Right kidney (tissue), 1 donor: ENCODE data around the gene CABP1.

Source experiments
- DNase-seq: peaks from one replicate; pipeline ENCODE4 v3.0.0-alpha.2; 2016

Gene CABP1

DNA sequence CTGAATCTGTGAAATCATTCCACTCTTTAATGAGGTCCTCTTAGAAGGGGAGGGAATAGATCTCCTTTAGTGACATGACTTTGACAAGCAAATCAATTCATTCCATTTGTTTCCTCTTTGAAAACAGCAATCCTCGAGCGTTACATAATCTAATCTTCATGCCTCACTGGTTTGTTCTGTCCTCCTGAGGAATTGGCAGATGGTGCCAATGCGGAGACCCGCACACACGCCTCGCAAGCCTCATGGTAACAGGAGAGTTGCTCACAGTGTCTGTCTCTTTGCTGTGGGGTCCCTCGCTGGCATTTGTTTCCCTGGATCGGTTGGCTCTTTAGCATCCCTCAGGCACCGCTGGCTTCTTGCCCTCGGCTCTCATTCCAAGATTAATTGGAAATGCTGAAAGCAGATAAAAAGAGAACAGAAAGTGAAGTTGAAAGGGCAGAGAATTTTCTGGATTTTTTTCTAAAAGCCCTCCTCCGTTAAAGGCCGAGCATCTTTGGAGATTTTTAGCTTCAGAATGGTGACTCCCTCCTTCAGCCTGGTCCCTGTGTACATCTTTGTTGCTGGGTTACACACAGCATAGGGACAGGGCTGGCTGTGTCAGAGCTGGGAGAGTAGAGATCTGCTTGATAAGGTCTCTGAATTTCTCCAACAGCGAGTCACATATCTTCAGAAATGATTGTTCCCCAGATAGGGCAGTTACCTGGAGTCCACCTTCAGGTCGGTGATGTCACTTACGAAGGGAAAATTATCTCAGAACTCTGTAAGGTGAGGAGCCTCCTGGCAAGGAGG lies 10.1 kb upstream of the CABP1 start:
- no peak for DNase-seq

DNA sequence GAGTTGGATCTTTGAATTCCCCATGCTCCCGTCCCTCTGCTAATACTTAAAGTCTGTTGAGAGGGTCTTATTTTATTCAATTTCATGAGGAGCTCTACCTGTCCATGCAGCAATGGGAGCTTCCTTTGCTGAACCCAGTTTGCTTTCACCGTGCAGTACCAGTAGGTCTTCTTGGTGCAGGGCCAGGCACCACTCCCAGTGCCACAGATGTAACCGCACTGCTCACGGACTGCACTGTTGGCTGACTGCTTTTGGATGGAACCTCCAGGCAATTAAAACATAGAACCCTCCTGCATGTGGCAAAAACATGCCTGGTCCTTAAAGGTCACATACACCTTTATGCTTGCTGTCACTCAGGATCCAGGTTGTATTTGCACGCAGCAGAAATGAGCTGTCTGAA lies 9.3 kb upstream of the CABP1 start:
- DNase-seq = no peak

DNA sequence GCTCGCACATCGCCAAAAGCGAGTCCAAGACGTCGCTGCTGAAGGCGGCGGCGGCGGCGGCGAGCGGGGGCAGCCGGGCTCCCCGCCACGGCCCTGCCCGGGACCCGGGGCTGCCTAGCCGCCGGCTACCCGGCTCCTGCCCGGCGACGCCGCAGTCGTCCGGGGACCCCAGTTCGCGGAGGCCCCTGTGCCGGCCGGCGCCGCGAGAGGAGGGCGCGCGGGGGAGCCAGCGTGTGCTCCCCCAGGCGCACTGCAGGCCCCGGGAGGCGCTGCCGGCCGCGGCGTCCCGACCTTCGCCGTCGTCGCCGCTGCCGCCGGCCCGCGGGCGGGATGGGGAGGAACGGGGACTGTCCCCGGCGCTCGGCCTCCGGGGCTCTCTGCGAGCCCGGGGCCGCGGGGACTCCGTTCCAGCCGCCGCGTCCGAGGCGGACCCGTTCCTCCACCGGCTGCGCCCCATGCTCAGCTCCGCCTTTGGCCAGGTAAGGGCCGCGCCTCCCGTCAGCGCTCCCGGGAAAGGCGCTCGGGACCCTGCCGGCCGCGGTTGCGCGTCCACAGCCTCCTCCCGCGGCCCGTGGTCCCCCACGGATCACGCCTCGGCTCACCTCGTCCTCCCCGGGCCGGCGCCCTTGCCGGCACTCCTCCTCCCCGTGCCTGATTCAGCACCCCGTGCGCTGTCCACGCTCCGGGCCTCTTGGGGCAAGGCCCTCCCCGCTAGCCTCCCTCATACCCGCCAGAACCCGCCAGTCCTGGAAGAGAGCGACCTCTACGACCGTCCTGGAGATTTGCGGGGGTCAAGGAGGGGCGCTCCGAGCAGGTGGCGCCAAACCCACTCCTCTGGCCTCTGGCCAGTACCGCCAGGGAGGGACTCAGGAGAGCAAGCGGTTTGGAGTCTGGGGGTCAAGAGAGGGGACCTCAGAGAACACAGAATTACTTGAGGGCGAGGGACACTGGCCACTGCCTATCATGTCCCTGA lies 721 bp downstream of the CABP1 start:
- DNase-seq = peak; percentile 82

DNA sequence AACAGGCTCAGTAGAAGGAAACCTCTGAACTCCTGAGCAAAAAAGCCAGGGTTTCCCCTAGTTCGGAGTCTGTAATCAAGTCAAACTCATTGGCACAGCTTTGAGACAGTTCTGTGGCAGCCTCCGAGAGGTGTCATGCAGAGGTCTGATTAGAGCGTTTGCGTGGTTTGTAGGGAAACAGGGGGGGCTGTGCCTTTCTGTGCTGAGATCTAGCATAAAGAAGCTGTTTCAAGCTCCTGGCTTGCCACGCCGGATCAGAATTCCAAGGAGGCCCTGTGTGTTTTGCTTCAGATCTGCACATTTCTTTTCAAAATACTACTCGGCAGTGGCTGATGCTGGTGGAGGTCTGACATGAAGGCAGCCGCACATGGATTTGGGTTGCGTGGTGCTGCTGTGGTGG lies 1.7 kb downstream of the CABP1 start:
- no peak for DNase-seq

DNA sequence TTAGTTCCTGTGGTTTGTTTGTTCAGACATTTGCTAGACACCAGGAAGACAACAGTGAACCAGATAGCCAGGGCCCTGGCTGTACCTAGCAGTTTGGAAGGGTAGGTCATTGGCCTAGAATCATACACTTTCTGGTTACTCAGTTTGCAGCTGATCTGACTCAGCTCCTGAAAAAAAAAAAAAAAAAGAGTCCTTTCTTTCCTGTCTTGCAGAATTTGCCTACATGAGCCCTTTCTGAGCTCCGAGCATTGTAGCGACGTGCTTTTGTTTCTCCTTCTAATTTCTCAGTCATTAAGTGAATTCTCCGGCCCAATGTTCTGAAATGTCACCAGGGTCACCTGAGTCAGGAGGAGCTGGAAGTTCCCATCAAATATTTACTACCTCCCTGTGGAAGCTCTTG lies 2.4 kb downstream of the CABP1 start:
- no peak for DNase-seq

DNA sequence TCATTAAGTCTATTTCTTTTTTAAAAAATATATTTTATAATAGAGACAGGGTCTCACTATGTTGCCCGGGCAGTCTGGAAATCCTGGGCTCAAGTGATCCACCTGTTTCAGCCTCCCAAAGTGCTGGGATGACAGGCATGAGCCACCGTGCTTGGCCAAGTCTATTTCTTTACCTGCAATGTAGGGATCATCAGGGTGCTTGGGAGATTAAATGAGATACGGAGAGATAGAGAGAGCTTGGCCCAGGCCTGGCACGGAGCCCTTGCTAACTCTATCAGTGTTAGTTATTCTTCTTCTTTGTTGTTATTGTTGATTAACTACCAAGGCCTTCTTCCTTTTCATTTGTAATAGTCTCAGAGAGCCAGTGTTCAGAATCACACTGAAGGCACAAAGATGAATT lies 3.1 kb downstream of the CABP1 start:
- no peak for DNase-seq

DNA sequence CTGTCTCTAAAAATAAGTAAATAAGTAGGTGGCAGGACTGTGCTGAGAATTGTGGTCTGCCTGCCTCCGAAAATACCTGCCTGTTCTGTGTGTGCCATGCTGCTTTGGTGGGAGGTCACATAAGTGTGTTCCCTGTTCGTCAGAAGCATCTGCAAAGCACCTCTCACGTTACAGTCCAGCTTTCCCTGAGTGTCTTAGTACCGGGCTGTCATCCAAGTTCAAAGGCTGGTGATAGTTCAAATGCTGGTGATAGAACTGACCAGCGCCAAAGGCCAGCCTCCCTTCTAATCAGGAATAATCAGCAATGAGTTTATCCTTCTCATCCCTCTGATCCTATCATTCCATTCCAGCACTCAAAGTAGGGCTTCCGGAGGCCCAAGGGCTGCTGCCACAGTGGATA lies 5.6 kb downstream of the CABP1 start:
- DNase-seq = no peak

DNA sequence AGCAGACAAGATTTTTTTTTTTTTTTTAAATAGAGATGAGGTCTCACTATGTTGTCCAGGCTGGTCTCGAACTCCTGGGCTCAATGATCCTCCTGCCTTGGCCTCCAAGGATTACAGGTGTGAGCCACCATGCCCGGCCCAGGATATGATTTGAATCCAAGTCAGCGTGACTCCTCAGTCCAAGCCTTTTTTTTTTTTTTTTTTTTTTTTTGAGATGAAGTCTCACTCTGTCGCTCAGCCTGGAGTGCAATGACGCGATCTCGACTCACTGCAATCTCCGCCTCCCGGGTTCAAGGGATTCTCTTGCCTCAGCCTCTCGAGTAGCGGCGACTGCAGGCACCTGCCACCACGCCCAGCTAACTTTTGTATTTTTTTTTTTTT lies 6.9 kb downstream of the CABP1 start:
- no peak for DNase-seq

DNA sequence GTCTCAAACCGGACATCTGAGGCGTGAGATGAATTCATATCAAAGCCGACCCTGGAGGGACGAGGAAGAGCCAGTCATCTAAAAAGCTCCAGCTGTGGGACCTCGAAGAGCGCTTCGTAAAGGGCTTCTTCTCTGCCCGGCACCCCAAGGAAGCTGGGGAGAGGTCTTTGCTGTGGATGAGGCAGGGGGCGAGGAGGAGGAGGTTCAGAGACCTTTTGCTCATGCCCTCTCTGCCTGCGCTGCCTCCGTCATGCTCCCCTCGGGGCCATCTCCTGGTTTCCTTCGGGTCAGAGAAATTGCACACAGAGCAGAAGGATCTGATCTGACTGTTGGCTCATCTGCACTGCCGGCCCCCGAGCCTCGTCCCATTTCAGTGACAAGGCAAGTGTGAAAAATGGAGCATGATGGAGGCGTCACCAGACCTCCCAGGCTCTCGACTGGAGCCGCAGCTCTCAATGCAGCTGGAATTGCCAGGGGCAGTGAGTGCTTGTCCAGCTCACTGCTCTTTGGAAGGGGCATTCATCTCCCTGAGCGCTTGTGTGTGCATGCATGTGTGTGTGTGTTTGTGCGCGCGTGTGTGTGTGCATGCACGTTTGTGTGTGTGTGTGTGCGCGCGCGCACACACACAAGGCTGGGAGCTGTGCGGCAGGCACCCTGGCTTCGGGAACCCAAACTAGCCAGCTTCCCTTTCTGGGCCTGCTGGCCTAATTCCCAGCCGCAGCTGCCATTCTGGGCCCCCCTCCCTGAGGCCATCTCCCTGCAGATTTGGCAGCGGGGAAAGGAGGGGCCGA lies 9.2 kb downstream of the CABP1 start:
- DNase-seq = peak; percentile 27

DNA sequence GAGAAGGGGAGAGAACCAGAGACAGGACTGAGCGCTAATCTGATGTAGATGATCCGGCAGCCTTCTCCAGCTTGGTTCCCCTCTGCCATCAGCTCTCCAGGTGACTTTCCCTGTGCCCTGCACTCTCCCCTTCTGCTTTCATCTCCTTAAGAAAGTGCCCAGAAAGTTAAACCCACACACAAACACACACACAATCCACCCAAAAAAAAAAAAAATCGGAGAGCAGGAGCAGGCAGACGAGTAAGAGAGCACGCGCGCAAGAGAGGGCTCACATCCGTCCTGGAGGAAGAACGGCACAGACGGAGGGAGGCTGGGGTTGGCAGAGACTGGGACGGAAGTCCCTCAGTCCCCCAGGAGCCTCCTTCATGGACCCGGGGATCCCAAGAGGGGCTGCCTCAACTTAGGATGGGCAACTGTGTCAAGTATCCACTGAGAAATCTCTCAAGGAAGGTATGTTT lies 9.8 kb downstream of the CABP1 start:
- no peak for DNase-seq

DNA sequence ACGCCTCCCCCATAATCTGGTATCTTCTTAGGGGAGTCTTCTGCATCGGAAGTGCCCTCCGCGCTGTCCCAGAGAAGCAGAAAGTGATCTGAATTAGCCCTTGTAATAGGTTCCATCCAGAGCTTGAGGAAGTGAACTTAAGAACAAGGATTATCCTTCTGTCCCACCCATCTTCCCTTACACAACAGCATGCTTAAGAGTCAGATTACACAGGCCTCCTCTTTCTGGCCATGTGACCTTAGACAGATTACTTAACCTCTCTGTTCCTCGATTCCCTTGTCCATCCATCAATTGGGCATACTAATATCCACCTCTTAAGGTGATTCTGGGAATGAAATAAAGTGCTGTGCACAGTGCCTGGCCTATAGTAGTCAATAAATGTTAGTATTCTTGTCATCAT lies 11.4 kb downstream of the CABP1 start:
- no peak for DNase-seq

DNA sequence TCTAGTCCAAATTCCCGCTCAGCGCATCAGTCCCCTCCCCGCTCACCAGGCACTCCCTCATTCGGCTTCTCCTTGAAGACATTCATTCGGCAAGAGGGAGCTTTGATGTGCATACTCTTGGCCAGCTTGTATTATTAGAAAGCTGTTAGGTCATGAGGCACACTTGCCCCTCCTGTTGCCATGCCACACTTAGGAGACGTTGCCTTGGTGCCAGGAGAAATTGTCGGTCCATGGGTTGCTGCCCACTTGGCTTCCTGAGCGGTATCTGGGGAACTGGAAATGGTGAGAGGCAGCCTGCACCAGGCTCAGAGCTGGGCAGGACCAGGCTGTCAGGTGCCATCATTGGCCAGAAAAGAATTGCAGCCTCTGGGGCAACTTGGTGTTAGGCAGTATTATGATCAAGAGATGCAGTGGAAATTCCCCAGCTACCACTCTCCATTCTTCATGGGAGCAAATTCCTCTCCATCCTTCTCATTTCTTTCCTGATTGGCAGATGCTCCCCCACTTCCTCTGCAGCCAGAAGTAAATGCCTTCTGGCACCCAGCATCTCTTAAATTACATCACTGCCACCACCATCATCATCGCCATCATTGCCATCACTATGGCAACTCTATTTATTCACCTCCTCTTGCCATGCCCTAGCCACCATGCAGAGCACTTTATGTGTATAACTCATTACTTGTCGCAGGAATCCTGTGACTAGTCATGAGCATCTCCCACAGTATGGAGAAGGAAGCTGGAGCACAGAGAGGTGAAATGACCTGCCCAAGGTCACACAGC lies 12.4 kb downstream of the CABP1 start:
- DNase-seq = no peak

DNA sequence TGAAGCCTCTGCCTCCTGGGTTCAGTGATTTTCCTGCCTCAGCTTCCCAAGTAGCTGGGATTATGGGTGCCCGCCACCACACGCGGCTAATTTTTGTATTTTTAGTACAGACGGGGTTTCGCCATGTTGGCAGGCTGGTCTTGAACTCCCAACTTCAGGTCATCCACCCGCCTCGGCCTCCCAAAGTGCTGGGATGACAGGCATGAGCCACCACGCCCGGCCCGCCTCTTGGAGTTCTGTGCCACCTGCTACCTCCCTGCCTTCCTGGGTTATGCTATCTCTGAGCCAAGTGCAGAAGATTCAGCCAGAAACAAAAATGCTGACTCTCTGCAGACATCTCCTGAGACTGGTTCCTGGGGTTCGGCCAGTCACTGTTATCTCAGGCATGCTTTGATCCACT lies 13.2 kb downstream of the CABP1 start:
- no peak for DNase-seq

DNA sequence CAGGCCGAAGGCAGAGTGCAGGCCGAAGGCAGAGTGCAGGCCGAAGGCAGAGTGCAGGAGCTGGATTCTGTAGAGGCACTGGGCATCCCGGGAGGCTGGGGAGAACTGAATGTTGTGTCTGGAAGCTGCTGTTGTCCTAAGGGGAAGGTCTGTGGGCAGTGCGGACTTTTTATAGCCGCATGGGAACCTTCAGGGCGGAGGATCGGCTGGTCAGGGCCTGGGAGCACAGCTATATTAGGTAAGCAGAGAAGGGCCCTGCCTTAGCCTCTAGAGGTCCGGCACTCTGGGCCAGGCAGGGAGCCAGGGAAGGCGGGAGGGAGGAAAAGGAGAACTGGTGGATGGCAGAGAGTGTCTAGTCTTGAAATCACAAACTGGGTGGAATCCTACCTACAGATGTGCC lies 14.2 kb downstream of the CABP1 start:
- no peak for DNase-seq

DNA sequence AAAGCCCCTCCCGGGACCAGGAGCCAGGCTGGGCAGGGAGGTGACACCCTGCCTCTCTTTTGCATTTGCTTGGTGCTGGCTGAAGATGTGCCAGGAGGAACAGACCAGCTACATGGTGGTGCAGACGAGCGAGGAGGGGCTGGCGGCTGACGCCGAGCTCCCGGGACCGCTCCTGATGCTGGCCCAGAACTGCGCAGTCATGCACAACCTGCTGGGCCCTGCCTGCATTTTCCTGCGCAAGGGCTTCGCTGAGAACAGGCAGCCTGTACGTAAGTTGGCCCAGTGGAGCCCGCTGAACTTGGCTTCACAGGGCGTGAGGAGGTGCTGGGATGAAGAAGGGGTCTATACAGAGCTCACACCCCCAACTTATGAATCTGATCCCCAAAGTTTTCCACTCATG lies 15.6 kb downstream of the CABP1 start:
- no peak for DNase-seq

DNA sequence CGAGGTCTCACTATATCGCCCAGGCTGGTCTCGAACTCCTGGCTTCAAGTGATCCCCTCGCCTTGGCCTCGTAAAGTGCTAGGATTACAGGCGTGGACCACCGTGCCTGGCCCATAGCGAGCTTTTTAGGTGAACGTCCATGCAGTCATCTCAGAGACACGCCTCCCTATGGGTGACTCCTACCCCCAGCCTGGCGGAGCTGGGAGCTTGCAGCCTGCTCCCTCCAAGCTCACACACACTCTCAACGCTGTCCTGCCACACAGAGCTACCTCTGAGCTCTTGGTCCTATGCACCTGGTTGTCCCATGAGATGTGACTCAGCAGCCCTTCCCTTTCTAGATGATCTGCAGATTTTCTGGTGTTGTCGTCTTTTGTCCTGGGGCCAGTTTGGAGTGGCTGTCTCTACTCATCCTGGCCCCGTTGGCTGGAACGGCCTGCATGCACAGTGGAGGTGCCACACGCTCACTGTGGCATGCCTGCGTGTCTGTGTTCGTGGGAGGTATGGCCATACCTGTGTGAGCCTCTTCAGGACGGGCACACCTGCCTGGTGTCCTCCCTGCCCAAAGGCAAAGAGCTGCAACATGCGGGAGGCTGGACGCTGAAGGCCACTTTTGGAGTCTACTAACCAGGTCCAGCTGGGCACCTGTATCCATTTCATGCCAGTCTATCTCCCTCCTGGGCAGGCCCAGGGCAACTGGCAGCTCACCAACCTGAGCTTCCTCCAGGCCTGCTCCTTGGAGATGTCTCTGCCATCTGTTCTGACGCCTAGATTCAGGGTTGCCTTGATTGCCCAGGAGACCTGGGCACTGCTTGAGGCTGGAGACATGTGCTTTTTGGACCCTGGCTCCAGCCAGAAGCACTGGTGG lies 18.1 kb downstream of the CABP1 start:
- no peak for DNase-seq

DNA sequence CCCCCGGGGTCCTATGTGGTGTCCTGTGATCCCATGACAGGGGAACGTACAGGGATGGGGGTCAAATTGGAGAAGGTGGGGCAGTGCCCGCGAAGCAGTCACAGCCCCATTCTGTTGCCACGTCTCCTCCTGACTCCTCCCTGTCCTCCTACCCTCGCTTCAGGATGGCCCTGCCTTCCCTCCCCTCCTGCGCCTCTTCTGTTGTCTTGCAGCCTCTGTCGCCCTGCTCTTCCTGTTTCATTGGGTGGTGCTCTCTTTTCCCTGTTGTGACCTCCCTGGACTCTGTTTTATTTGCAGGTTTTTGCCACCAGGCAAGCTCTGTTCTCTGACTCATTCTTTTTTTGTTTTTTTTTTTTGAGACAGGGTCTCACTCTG lies 18.7 kb downstream of the CABP1 start:
- no peak for DNase-seq

DNA sequence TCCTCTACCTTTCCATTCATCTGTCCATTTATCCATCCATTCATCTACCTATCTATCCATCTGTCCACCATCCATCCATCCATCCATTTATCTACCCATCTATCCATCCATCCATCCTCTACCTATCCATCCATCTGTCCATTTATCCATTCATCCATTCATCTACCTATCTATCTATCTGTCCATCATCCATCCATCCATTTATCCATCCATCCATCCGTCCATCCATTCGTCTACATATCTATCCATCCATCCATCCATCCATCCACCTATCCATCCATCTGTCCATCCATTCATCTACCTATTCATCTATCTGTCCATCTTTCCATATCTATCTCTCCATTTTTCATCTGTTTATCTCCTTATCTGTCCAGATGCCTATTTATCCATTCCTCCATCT lies 21.0 kb downstream of the CABP1 start:
- DNase-seq = no peak

DNA sequence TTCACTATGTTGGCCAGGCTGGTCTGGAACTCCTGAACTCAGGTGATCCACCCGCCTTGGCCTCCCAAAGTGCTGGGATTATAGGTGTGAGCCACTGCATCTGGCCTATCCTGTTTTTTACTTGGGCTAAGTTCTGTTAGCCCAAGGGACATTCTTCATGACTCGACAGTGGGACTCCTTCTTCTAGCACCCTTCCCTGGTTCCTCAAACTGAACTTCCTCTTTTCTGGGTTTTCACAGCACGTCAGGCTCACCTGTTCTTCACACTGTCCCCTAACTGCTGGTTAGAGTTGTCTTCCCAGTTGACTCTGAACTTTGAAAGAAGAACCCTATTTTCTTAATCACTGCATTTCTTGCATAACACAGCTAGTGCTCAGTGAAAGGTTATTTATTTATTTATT lies 22.5 kb downstream of the CABP1 start:
- DNase-seq = no peak

DNA sequence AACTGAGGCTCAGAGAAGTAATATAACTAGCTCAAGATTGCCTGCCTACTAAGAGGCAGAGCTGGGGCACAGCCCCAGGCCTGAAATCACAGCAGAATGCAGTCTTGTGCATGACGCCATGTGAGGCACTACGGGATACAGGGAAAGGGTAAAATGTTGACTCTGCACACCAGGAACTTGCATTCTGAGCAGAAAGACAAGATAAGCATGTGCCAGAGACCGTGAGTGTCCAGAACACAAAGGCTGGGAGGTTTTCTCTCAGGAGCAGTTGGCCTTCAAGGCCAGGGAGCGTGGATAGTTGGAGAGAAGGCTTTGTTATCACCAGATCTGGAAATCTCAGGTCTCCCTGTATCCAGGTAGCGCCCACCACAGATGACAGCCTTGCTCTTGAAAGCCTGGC lies 23.3 kb downstream of the CABP1 start:
- no peak for DNase-seq
